GM18502 (cell line): ENCODE measurements around the gene AP1B1.

ENCODE experiments used
- ATAC-seq: cut with Tn5 transposase; IDR thresholded peaks from one replicate; pipeline ENCODE4 v1.9.1; 2021; ENCODE audit warnings: mild to moderate bottlenecking; ENCODE audit not compliant: unreplicated experiment, poor library complexity

Gene AP1B1

GRCh38 chr22:29334696-29335344 is 53.5 kb downstream of the AP1B1 start:
- ATAC-seq: no peak

GRCh38 chr22:29334148-29334547 is 54.2 kb downstream of the AP1B1 start:
- no peak for ATAC-seq

DNA sequence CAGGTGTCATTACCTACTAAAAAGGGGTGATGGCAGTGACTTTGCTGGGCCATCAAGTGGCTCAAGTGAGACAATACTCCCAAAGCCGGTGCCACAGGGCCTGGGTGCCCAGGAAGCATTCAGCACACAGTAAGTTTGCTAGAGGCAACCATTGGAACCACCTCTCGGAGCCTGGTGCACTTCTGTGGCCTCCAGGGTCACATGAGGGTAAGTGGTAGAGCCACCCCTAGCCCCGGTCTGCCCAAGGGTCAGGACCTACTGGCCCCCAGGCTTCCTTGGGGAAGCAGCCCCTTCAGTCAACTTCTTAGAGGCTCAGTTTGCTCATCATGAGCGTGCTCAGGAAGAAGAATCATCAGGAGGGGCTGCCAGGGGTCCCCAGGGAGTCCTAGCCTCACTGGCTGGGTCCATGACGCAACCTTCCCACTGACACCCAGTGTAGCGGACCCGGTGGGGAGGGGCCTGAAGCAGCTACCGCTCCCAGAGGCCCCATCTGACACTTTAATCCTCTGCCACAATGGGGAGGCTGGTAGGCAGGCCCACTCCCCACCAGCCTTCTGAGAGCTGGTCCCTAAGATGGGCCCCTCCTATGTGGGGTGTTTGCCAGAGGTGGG is 55.4 kb downstream of the AP1B1 start:
- no peak for ATAC-seq

GRCh38 chr22:29331658-29332300 is 56.6 kb downstream of the AP1B1 start:
- ATAC-seq: no peak

- ATAC-seq: no peak
Observed at GRCh38 chr22:29331213-29331612, 57.2 kb downstream of the AP1B1 start.

GRCh38 chr22:29330753-29331152 is 57.6 kb downstream of the AP1B1 start:
- ATAC-seq: no peak

- no peak for ATAC-seq
Observed at GRCh38 chr22:29330291-29330690, 58.1 kb downstream of the AP1B1 start.

DNA sequence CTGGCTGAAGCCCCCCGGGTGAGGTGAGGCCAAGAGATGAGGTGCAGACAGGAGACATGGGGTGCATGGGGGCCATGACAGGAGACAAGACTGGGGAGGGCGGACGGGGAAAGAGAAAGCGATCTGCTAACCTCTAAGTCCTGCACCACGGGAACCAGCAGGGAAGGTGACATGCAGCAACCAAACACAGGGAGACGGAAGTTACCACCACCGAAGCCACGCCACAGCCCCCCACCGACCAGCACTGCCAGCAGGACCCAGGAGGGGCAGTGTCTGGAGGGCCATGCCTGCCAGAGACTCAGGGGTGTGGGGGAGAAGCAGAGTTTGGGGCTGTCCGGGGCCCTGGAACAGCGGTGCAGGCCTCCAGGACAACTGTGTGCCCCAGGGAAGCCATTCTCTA is 58.8 kb downstream of the AP1B1 start:
- ATAC-seq: no peak

- ATAC-seq: no peak
Observed at GRCh38 chr22:29328566-29329500, 59.5 kb downstream of the AP1B1 start.

- ATAC-seq: no peak
Observed at GRCh38 chr22:29328055-29328454, 60.3 kb downstream of the AP1B1 start.

- no peak for ATAC-seq
Observed at GRCh38 chr22:29327089-29327764, 61.1 kb downstream of the AP1B1 start.

- ATAC-seq: no peak
Observed at GRCh38 chr22:29326481-29326880, 61.9 kb downstream of the AP1B1 start.

GRCh38 chr22:29325785-29326315 is 62.5 kb downstream of the AP1B1 start:
- no peak for ATAC-seq

DNA sequence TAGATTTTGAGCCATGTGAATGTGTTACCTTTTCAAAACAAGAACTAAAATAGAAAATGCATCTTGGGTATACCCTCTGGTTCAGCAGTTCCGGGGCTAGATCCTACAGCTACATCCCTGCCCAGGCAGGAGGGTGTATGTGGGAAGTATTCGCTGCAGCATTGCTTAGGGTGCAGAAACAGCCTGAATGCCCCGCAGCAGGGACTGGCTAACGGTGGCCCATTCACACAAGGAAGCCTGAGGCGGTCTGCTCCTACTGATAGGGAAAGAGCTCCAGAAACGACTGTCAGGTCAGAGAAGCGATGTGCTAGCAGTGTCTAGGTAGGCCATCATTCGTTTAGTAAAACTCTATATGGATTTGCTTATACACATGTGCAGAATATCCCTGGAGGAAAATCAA is 63.0 kb downstream of the AP1B1 start:
- no peak for ATAC-seq

GRCh38 chr22:29323641-29324040 is 64.7 kb downstream of the AP1B1 start:
- no peak for ATAC-seq

GRCh38 chr22:29320546-29320945 is 67.8 kb downstream of the AP1B1 start:
- ATAC-seq: no peak

GRCh38 chr22:29319072-29319471 is 69.3 kb downstream of the AP1B1 start:
- no peak for ATAC-seq

- ATAC-seq: no peak
Observed at GRCh38 chr22:29317827-29318454, 70.4 kb downstream of the AP1B1 start.

- no peak for ATAC-seq
Observed at GRCh38 chr22:29316141-29316828, 72.1 kb downstream of the AP1B1 start.
